MM.1S (cell line): Measurements from ENCODE around the gene GPBP1L1.

ENCODE experiments used
- DNase-seq: peaks from one replicate; pipeline ENCODE4 v3.0.0-alpha.2; 2015
- H2AFZ ChIP-seq: fragments of 300-600 bp; sonication (generic); 2 replicates; pipeline ENCODE4 v1.6.0; 2016; ENCODE audit warnings: antibody characterized with exemption, low read length
- H3F3A ChIP-seq: fragments of 300-600 bp; sonication (generic); 2 replicates; pipeline ENCODE4 v1.6.1; 2016; ENCODE audit warnings: mild to moderate bottlenecking, antibody characterized with exemption, low read length, moderate library complexity, mixed read lengths; ENCODE audit not compliant: insufficient read depth
- H3K27ac ChIP-seq: fragments of 300-600 bp; sonication (generic); 2 replicates; pipeline ENCODE4 v1.5.1; 2016; ENCODE audit warnings: mild to moderate bottlenecking, low read length
- H3K27me3 ChIP-seq: fragments of 300-600 bp; sonication (generic); replicated peaks from 2 replicates; pipeline ENCODE4 v1.6.0; 2016; ENCODE audit warnings: low read length; ENCODE audit not compliant: insufficient read depth
- H3K36me3 ChIP-seq: fragments of 300-600 bp; sonication (generic); replicated peaks from 2 replicates; pipeline ENCODE4 v1.6.1; 2016; ENCODE audit warnings: mild to moderate bottlenecking, low read length, mixed read lengths; ENCODE audit not compliant: insufficient read depth
- H3K4me1 ChIP-seq: fragments of 300-600 bp; sonication (generic); 2 replicates; pipeline ENCODE4 v1.6.1; 2016; ENCODE audit warnings: low read length, mixed read lengths
- H3K4me2 ChIP-seq: fragments of 300-600 bp; sonication (generic); 2 replicates; pipeline ENCODE4 v1.6.0; 2016; ENCODE audit warnings: low read depth, low read length
- H3K4me3 ChIP-seq: fragments of 300-600 bp; sonication (generic); 2 replicates; pipeline ENCODE4 v1.5.1; 2016; ENCODE audit warnings: low read length, mixed read lengths
- H3K79me2 ChIP-seq: fragments of 300-600 bp; sonication (generic); 2 replicates; pipeline ENCODE4 v1.6.1; 2016; ENCODE audit warnings: mixed run types, low read length, mixed read lengths
- H3K9ac ChIP-seq: fragments of 300-600 bp; sonication (generic); 2 replicates; pipeline ENCODE4 v1.6.1; 2016; ENCODE audit warnings: low read length, mixed read lengths
- H3K9me2 ChIP-seq: fragments of 300-600 bp; sonication (generic); replicated peaks from 2 replicates; pipeline ENCODE4 v1.6.1; 2016; ENCODE audit warnings: mild to moderate bottlenecking, low read length, mixed read lengths; ENCODE audit not compliant: insufficient read depth
- H3K9me3 ChIP-seq: fragments of 300-600 bp; sonication (generic); replicated peaks from 2 replicates; pipeline ENCODE4 v1.6.1; 2016; ENCODE audit warnings: mild to moderate bottlenecking, low read length, mixed read lengths; ENCODE audit not compliant: insufficient read depth
- H4K20me1 ChIP-seq: fragments of 300-600 bp; sonication (generic); 2 replicates; pipeline ENCODE4 v1.6.1; 2016; ENCODE audit warnings: mild to moderate bottlenecking, low read length, moderate library complexity, mixed read lengths; ENCODE audit not compliant: insufficient read depth
- EZH2 ChIP-seq: fragments of 300-600 bp; sonication (generic); optimal IDR thresholded peaks from 2 replicates; pipeline ENCODE3; 2017; ENCODE audit warnings: low read depth, mild to moderate bottlenecking, antibody characterized with exemption, low read length, mixed read lengths
- EZH2phosphoT487 ChIP-seq: fragments of 300-600 bp; sonication (generic); IDR thresholded peaks from 2 replicates; pipeline ENCODE4 v1.6.1; 2018; ENCODE audit warnings: antibody characterized with exemption, low read length
- TF ChIP-seq, protein P1 (sequence below): fragments of 300-600 bp; sonication (generic); IDR thresholded peaks from 2 replicates; pipeline ENCODE4 v1.5.1; 2016; ENCODE audit warnings: antibody characterized with exemption, low read length, mixed read lengths

GPBP1L1 gene

DNA sequence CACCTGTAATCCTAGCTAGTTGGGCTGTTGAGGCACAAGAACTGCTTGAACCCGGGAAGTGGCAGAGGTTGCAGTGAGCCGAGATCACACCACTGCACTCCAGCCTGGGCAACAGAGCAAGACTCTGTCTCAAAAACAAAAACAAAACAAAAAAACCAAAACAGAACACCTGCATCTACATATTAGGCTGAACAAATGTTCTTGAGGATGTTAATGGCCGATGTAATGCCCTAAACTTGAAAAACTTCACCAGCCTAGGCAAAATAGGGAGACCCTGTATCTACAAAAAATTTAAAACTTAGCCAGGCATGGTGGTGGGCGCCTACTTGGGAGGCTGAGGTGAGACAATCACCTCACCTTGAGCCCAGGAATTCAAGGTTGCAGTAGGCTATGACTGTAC, 17.8 kb downstream of the GPBP1L1 start:
- H4K20me1 ChIP-seq = peaks cover 6% of the 10 kb centered on the region; the same call in 1 of the 2 replicates

DNA sequence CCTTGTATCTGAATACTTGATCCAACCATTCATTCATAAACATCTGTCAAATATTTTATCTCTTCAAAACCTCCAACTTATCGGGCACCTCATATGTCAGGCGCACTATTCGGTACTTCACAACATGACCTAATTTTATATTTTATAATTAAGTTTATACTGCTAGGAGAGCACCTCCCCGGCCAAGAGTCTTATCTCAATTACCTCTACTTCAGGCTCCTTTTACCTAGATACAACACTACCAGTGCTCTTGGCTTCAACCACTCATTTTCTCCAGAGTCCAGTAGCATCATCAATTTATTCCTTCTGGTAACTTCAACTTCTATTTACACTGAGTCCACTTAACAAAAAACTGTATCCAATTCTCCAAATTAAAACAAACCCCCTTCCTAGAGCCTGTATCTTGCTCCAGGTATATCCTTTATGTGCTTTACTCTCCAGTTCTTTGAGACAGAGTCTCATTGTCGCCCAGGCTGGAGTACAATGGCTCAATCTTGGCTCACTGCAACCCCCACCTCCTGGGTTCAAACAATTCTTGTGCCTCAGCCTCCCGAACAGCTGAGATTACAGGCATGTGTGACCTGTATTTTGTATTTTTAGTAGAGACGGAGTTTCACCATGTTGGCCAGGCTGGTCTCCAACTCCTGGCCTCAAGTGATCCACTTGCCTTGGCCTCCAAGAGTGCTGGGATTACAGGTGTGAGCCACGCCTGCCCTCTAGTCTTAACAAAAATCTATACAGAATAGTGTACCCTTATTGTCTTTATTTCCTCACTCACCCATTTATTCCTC, 18.8 kb downstream of the GPBP1L1 start:
- no peak overlapping the region for H2AFZ ChIP-seq
- no peaks in the 10 kb centered on the region for H3K9me3 ChIP-seq
- peaks cover 10% of the 10 kb centered on the region; the same call in 1 of the 2 replicates for H4K20me1 ChIP-seq
- H3K4me3 ChIP-seq = no peak overlapping the region
- no peaks in the 10 kb centered on the region for H3K4me1 ChIP-seq
- no peak overlapping the region for H3K27ac ChIP-seq
- no peak overlapping the region for H3K9ac ChIP-seq
- no peak for TF ChIP-seq EZH2
- TF ChIP-seq EZH2phosphoT487 = no peak
- TF ChIP-seq, protein P1, sequence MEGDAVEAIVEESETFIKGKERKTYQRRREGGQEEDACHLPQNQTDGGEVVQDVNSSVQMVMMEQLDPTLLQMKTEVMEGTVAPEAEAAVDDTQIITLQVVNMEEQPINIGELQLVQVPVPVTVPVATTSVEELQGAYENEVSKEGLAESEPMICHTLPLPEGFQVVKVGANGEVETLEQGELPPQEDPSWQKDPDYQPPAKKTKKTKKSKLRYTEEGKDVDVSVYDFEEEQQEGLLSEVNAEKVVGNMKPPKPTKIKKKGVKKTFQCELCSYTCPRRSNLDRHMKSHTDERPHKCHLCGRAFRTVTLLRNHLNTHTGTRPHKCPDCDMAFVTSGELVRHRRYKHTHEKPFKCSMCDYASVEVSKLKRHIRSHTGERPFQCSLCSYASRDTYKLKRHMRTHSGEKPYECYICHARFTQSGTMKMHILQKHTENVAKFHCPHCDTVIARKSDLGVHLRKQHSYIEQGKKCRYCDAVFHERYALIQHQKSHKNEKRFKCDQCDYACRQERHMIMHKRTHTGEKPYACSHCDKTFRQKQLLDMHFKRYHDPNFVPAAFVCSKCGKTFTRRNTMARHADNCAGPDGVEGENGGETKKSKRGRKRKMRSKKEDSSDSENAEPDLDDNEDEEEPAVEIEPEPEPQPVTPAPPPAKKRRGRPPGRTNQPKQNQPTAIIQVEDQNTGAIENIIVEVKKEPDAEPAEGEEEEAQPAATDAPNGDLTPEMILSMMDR = no peak
- DNase-seq = no peak
- peaks cover 99% of the 10 kb centered on the region for H3K79me2 ChIP-seq
- no peaks in the 10 kb centered on the region for H3K27me3 ChIP-seq
- no peaks in the 10 kb centered on the region for H3K9me2 ChIP-seq
- H3K4me2 ChIP-seq = no peak overlapping the region
- no peaks in the 10 kb centered on the region for H3K36me3 ChIP-seq
- H3F3A ChIP-seq = no peaks in the 10 kb centered on the region

More for the DNA sequence above, 17.8 kb downstream of the GPBP1L1 start:
- Histone ChIP-seq H3K4me3 (no peak overlapping the region), H3K4me1 (no peaks in the 10 kb centered on the region), H3K9me3 (no peaks in the 10 kb centered on the region), H3K27me3 (no peaks in the 10 kb centered on the region), H3K36me3 (no peaks in the 10 kb centered on the region), H2AFZ (no peak overlapping the region), H3K9me2 (no peaks in the 10 kb centered on the region), H3K9ac (no peak overlapping the region), H3K27ac (no peak overlapping the region), H3K79me2 (peaks cover 99% of the 10 kb centered on the region), H3K4me2 (no peak overlapping the region), H3F3A (no peaks in the 10 kb centered on the region)
- DNase-seq = no peak
- no peak for TF ChIP-seq EZH2
- TF ChIP-seq EZH2phosphoT487 = no peak
- TF ChIP-seq, protein P1 = no peak

DNA sequence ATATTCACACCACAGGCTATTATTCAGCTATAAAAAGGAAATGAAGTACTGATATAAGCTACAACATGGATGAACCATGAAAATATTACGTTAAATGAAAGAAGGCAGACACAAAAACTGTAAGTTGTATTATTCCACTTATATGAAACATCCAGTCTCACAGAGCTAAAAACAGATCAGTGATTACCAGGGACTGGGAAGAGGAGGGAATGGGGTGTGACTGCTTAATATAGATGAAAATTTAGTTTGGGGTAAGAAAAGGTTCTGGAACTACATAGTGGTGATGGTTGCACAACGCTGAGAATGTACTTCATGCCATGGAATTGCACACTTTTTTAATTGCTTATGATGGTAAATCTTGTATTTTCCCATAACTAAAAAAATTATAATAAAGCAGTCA, 19.5 kb downstream of the GPBP1L1 start:
- H3K79me2 ChIP-seq = peaks cover 99% of the 10 kb centered on the region
- DNase-seq = no peak
- H3K36me3 ChIP-seq = no peaks in the 10 kb centered on the region
- H3K27me3 ChIP-seq = no peaks in the 10 kb centered on the region
- H3K9ac ChIP-seq = no peak overlapping the region
- no peaks in the 10 kb centered on the region for H3F3A ChIP-seq
- TF ChIP-seq EZH2 = no peak
- TF ChIP-seq, protein P1 = no peak
- TF ChIP-seq EZH2phosphoT487 = no peak
- no peak overlapping the region for H3K27ac ChIP-seq
- H3K4me2 ChIP-seq = no peak overlapping the region
- peaks cover 13% of the 10 kb centered on the region; the same call in 1 of the 2 replicates for H4K20me1 ChIP-seq
- H3K9me2 ChIP-seq = no peaks in the 10 kb centered on the region
- no peaks in the 10 kb centered on the region for H3K9me3 ChIP-seq
- no peaks in the 10 kb centered on the region for H3K4me1 ChIP-seq
- H2AFZ ChIP-seq = no peak overlapping the region
- H3K4me3 ChIP-seq = no peak overlapping the region
